Naive thymus-derived CD4-positive, alpha-beta T cell (primary cell): ENCODE measurements around the gene COPZ1. TPM values are rescaled to one million over a fixed set of nuclear protein-coding genes. Genes with fewer than 3 reads are reported as not detected.

Experiments used
- ATAC-seq: fragments of 150-1000 bp; cut with Tn5 transposase; 2 replicates; pipeline ENCODE4 v1.10.0; 2021; ENCODE audit warnings: mild to moderate bottlenecking, moderate library complexity
- CTCF ChIA-PET: fragments of 350-600 bp; sonication (Branson Sonifier 250); formaldehyde crosslinking; loops from one replicate; lab custom pipeline; 2021; ENCODE audit warnings: antibody characterized with exemption; lab: Charles Lee
- POLR2A ChIA-PET: fragments of 350-600 bp; sonication (Branson Sonifier 250); formaldehyde crosslinking; loops from one replicate; lab custom pipeline; 2021; ENCODE audit warnings: antibody characterized with exemption, inconsistent platforms; lab: Charles Lee
- DNase-seq, 9 donors: peaks; one replicate each; pipeline versions ENCODE4 v3.0.0 to v3.0.0-alpha.2; 2020 to 2022; ENCODE audit warnings: mixed read lengths in 1 of 9
- H3K27ac ChIP-seq: one replicate; pipeline ENCODE4 v1.7.0; 2013; ENCODE audit warnings: mild to moderate bottlenecking, low read depth, low read length, moderate library complexity
- H3K27me3 ChIP-seq, 2 donors: one replicate each; pipeline ENCODE4 v1.7.0; 2013; ENCODE audit warnings: low read length in 2 of 2, mild to moderate bottlenecking in 2 of 2, moderate library complexity in 2 of 2; ENCODE audit not compliant: control insufficient read depth in 2 of 2, insufficient read depth in 2 of 2
- H3K36me3 ChIP-seq, 3 experiments: 1 replicate in 2 of 3; 2 replicates in 1 of 3; pipeline ENCODE4 v1.7.0; 2013; ENCODE audit warnings: low read length in 3 of 3, mild to moderate bottlenecking in 3 of 3, moderate library complexity in 1 of 3; ENCODE audit not compliant: insufficient read depth in 3 of 3, control insufficient read depth in 2 of 3
- H3K4me1 ChIP-seq, 2 donors: one replicate each; pipeline ENCODE4 v1.7.0; 2013; ENCODE audit warnings: low read length in 2 of 2, mild to moderate bottlenecking in 2 of 2, moderate library complexity in 1 of 2; ENCODE audit not compliant: control insufficient read depth in 2 of 2, insufficient read depth in 2 of 2
- H3K4me3 ChIP-seq: 2 replicates; pipeline ENCODE4 v1.7.0; 2013; ENCODE audit warnings: mild to moderate bottlenecking, low read length
- H3K9me3 ChIP-seq, 3 experiments: 1 replicate in 2 of 3; 2 replicates in 1 of 3; pipeline ENCODE4 v1.7.0; 2013; ENCODE audit warnings: low read length in 3 of 3; ENCODE audit not compliant: control insufficient read depth in 2 of 3
- H3K27ac Mint-ChIP-seq, 9 donors: one replicate each; pipeline ENCODE4 v1.8.0; 2020 to 2022; ENCODE audit warnings: mixed read lengths in 9 of 9, mild to moderate bottlenecking in 8 of 9, moderate library complexity in 5 of 9, inconsistent platforms in 2 of 9
- H3K27me3 Mint-ChIP-seq, 5 donors: one replicate each; pipeline ENCODE4 v1.8.0; 2021 to 2022; ENCODE audit warnings: mixed read lengths in 5 of 5, mild to moderate bottlenecking in 1 of 5
- H3K36me3 Mint-ChIP-seq, 5 donors: one replicate each; pipeline ENCODE4 v1.8.0; 2020 to 2022; ENCODE audit warnings: mixed read lengths in 5 of 5, mild to moderate bottlenecking in 3 of 5, inconsistent platforms in 1 of 5
- H3K4me1 Mint-ChIP-seq, 7 donors: one replicate each; pipeline ENCODE4 v1.8.0; 2020 to 2022; ENCODE audit warnings: mixed read lengths in 7 of 7, mild to moderate bottlenecking in 3 of 7, inconsistent platforms in 1 of 7
- H3K4me3 Mint-ChIP-seq, 10 donors: one replicate each; pipeline ENCODE4 v1.8.0; 2020 to 2022; ENCODE audit warnings: mild to moderate bottlenecking in 10 of 10, mixed read lengths in 10 of 10, moderate library complexity in 6 of 10, inconsistent platforms in 2 of 10
- H3K9me3 Mint-ChIP-seq, 11 donors: one replicate each; pipeline ENCODE4 v1.8.0; 2020 to 2022; ENCODE audit warnings: mixed read lengths in 11 of 11, mild to moderate bottlenecking in 4 of 11, inconsistent platforms in 1 of 11, moderate library complexity in 1 of 11
- intact Hi-C, 2 donors: fragments of 100-400 bp; cut with micrococcal nuclease; formaldehyde crosslinking; loops; one replicate each; pipeline ENCODE4 v1.15.1; 2023
- polyA plus RNA-seq, 2 donors: library from polyadenylated mRNA; unstranded; fragments of 300-500 nt; fragmentation: Illumina TruSeq; gene quantifications; one replicate each; pipeline ENCODE4 v1.2.3, GENCODE V29; 2021
- total RNA-seq, 6 experiments: library from RNA in 5 of 6; stranded (reverse) in 5 of 6; gene quantifications; 1 replicate in 5 of 6; 2 replicates in 1 of 6; pipeline ENCODE4 v1.2.3 and lab custom pipeline; 2021 to 2026

COPZ1 gene
- total and polyA plus RNA-seq, 7 experiments from 2014 or later: 47.5 to 171 (median 83.1) TPM

- H3K36me3 ChIP-seq: no peaks in the 10 kb centered on the region
- DNase-seq (no peak), ATAC-seq (peak; percentile 39)
- H3K9me3 ChIP-seq: no peaks in the 10 kb centered on the region
- no peak overlapping the region for H3K4me3 ChIP-seq
- CTCF ChIA-PET: interaction anchor here (1.1 to 2.3 kb wide), 4 partner anchors 10 to 55 kb away, joined by 3 to 9 read pairs (median 3); no protein-coding TSS in a partner anchor
- Mint-ChIP-seq H3K27me3 (no peaks in the 10 kb centered on the region), H3K4me3 (no peak overlapping the region), H3K9me3 (peaks cover 0 to 1% (median 0%) of the 10 kb centered on the region in 11 donors), H3K4me1 (peaks cover 7 to 15% (median 13%) of the 10 kb centered on the region in 7 donors), H3K36me3 (no peaks in the 10 kb centered on the region), H3K27ac (no peak overlapping the region)
- H3K27me3 ChIP-seq: no peaks in the 10 kb centered on the region
- no peaks in the 10 kb centered on the region for H3K4me1 ChIP-seq
- intact Hi-C loops: no loop called here
- no peak overlapping the region for H3K27ac ChIP-seq
- POLR2A ChIA-PET: no interaction called here
Observed at GRCh38 chr12:54385251-54385914, 60.5 kb downstream of the COPZ1 start.

DNA sequence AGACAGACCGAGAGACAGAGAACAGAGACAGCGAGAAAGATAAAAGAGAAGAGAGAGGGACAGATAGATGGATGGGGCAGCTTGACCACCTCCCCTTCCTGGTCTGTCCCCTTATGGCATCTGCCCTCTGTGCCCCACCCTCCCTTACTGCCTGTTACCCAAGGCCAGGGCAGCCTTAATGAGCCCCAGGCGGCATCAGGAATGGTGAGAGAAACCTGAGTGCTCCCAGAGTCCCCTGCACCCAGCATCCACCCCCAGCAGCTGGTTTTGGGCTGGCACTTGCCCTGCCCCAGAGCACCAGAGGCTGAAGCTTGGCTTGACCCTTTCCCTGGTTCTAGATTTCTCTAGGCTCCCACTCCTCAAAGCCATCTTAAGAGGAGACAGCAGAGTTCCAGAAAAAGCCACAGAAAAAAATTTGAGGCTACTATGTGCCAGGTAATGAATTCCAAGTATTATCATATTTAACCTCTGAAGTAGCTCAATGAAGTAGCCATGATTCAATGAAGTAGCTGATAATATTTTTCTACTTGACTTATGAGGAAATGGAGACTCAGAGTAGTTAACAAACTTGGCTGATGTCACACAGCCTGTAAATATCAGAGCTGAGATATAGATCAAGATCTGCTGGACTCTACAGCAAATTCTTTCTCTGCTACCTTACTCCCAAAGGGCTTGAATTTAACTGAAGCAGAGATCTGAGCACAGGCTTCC is 61.6 kb downstream of the COPZ1 start:
- Mint-ChIP-seq H3K9me3 (peaks cover 0 to 1% (median 0%) of the 10 kb centered on the region in 11 donors), H3K4me1 (peaks cover 10 to 20% (median 15%) of the 10 kb centered on the region in 7 donors), H3K36me3 (peaks cover 0 to 2% (median 0%) of the 10 kb centered on the region in 5 donors), H3K4me3 (no peak overlapping the region), H3K27ac (peak overlapping the region in 5 of 9 donors; percentile 18 to 49 (median 36)), H3K27me3 (no peaks in the 10 kb centered on the region)
- no peaks in the 10 kb centered on the region for H3K9me3 ChIP-seq
- intact Hi-C loops: no loop called here
- peaks cover 0 to under 1% of the 10 kb centered on the region in 2 donors for H3K4me1 ChIP-seq
- no peaks in the 10 kb centered on the region for H3K36me3 ChIP-seq
- no peak overlapping the region for H3K27ac ChIP-seq
- ATAC-seq (no peak), DNase-seq (no peak)
- CTCF ChIA-PET: interaction anchor here (1.2 to 2.3 kb wide), 4 partner anchors 8 to 53 kb away, joined by 3 to 9 read pairs (median 6); no protein-coding TSS in a partner anchor
- H3K4me3 ChIP-seq: no peak overlapping the region
- no peaks in the 10 kb centered on the region for H3K27me3 ChIP-seq
- POLR2A ChIA-PET: interaction anchor here (0.9 kb wide), 1 partner anchor 14 kb away, joined by 3 read pairs; no protein-coding TSS in a partner anchor

- peaks cover 0 to 1% (median 0%) of the 10 kb centered on the region in 11 donors for H3K9me3 Mint-ChIP-seq
Observed at GRCh38 chr12:54387114-54387467, 62.2 kb downstream of the COPZ1 start.

GRCh38 chr12:54388237-54389133 is 63.6 kb downstream of the COPZ1 start:
- Mint-ChIP-seq H3K4me1 (peaks cover 18 to 31% (median 23%) of the 10 kb centered on the region in 7 donors), H3K36me3 (peaks cover 0 to 6% (median 0%) of the 10 kb centered on the region in 5 donors), H3K27me3 (no peaks in the 10 kb centered on the region), H3K9me3 (peaks cover 0 to 1% (median 0%) of the 10 kb centered on the region in 11 donors), H3K27ac (peak overlapping the region in 6 of 9 donors; percentile 4 to 60 (median 44)), H3K4me3 (peak overlapping the region in 2 of 10 donors; percentile 16 to 46)
- no peaks in the 10 kb centered on the region for H3K27me3 ChIP-seq
- ChIA-PET POLR2A (interaction anchor here (0.5 kb wide), 1 partner anchor 371 kb away, joined by 3 read pairs; no protein-coding TSS in a partner anchor), CTCF (interaction anchor here (0.7 to 1.1 kb wide), 2 partner anchors 11 to 56 kb away, joined by 3 to 6 read pairs; no protein-coding TSS in a partner anchor)
- ATAC-seq (no peak), DNase-seq (no peak)
- peaks cover 0 to 3% (median 0%) of the 10 kb centered on the region in 3 experiments for H3K36me3 ChIP-seq
- H3K4me3 ChIP-seq: no peak overlapping the region
- H3K4me1 ChIP-seq: peaks cover 4 to 5% of the 10 kb centered on the region in 2 donors
- H3K9me3 ChIP-seq: no peaks in the 10 kb centered on the region
- no peak overlapping the region for H3K27ac ChIP-seq
- intact Hi-C loops: no loop called here

More at GRCh38 chr12:54387114-54387467, 62.2 kb downstream of the COPZ1 start:
- Mint-ChIP-seq H3K27me3 (no peaks in the 10 kb centered on the region), H3K27ac (peak overlapping the region in 4 of 9 donors; percentile 28 to 49 (median 32)), H3K4me3 (no peak overlapping the region), H3K36me3 (peaks cover 0 to 6% (median 0%) of the 10 kb centered on the region in 5 donors), H3K4me1 (peaks cover 15 to 25% (median 21%) of the 10 kb centered on the region in 7 donors)
- intact Hi-C loops: no loop called here
- H3K36me3 ChIP-seq: no peaks in the 10 kb centered on the region
- ATAC-seq (no peak), DNase-seq (no peak)
- H3K27me3 ChIP-seq: no peaks in the 10 kb centered on the region
- H3K27ac ChIP-seq: no peak overlapping the region
- H3K9me3 ChIP-seq: no peaks in the 10 kb centered on the region
- peaks cover 4 to 5% of the 10 kb centered on the region in 2 donors for H3K4me1 ChIP-seq
- no peak overlapping the region for H3K4me3 ChIP-seq
- ChIA-PET CTCF (interaction anchor here (1.2 to 2.3 kb wide), 4 partner anchors 8 to 53 kb away, joined by 3 to 9 read pairs (median 6); no protein-coding TSS in a partner anchor), POLR2A (interaction anchor here (0.9 kb wide), 1 partner anchor 13 kb away, joined by 3 read pairs; no protein-coding TSS in a partner anchor)

DNA sequence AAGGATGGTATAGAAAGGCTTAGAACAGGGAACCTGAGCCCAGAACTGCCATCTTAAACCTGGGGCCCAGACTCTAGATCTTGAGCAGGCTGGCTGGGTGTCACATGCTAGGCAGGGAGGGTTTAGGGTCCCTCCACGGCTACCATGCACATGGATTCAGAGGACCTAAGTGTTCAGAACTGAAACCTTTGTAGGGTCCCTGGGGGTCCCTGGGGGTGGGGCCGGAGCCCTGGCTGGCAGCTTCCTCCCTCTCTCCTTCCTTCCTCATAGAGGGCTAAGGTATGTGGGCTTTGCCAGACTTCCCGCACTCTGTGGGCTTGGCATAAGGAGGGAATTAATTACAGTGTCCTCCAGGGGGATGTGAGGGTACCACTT is 64.2 kb downstream of the COPZ1 start:
- H3K27me3 Mint-ChIP-seq: no peaks in the 10 kb centered on the region
- H3K36me3 ChIP-seq: peaks cover 0 to 5% (median 3%) of the 10 kb centered on the region in 3 experiments
- no peak overlapping the region for H3K4me3 ChIP-seq
- ATAC-seq: no peak
- H3K9me3 Mint-ChIP-seq: peaks cover 0 to under 1% (median 0%) of the 10 kb centered on the region in 11 donors
- H3K4me1 ChIP-seq: peaks cover 4 to 5% of the 10 kb centered on the region in 2 donors
- H3K4me3 Mint-ChIP-seq: peak overlapping the region in 3 of 10 donors; percentile 67 to 81 (median 75)
- H3K4me1 Mint-ChIP-seq: peaks cover 24 to 37% (median 29%) of the 10 kb centered on the region in 7 donors
- POLR2A ChIA-PET: no interaction called here
- DNase-seq: no peak
- H3K27me3 ChIP-seq: no peaks in the 10 kb centered on the region
- peaks cover 0 to 10% (median 4%) of the 10 kb centered on the region in 5 donors for H3K36me3 Mint-ChIP-seq
- H3K9me3 ChIP-seq: no peaks in the 10 kb centered on the region
- intact Hi-C loops: no loop called here
- no peak overlapping the region for H3K27ac ChIP-seq
- H3K27ac Mint-ChIP-seq: peak overlapping the region in 4 of 9 donors; percentile 25 to 33 (median 30)
- CTCF ChIA-PET: interaction anchor here (0.8 kb wide), 1 partner anchor 9 kb away, joined by 3 read pairs; no protein-coding TSS in a partner anchor
